SK-N-SH treated with all-trans-retinoic acid at 6 μM for 48 hours (cell line): Measurements from ENCODE around the gene PPM1K.

Experiments
- TCF4 ChIP-seq: fragments of 250-450 bp; sonication (Bioruptor Pico); IDR thresholded peaks from 2 replicates; pipeline ENCODE4 v1.8.0; 2021; ENCODE audit warnings: mild to moderate bottlenecking, moderate library complexity, borderline replicate concordance
- ZFP3 ChIP-seq: fragments of 250-450 bp; sonication (Bioruptor Pico); IDR thresholded peaks from 2 replicates; pipeline ENCODE4 v1.5.0; 2020; ENCODE audit warnings: mild to moderate bottlenecking, moderate library complexity

GRCh38 chr4:88247148-88247547 is 37.2 kb downstream of the PPM1K start:
- no peak for TF ChIP-seq TCF4 (CRISPR knock-in tag)
- TF ChIP-seq ZFP3 (CRISPR knock-in tag) = no peak
